Left ventricle myocardium inferior (tissue), 1 donor: ENCODE data around the gene PPM1H. TPM values are rescaled to one million over a fixed set of nuclear protein-coding genes. Genes with fewer than 3 reads are reported as not detected.

ENCODE experiments used
- DNase-seq: peaks from one replicate; pipeline ENCODE4 v3.0.0-alpha.2; 2020
- H3K27ac ChIP-seq: fragments of 200-600 bp; replicated peaks from 2 replicates; pipeline ENCODE4 v1.8.0; 2021
- H3K27me3 ChIP-seq: fragments of 200-600 bp; 2 replicates; pipeline ENCODE4 v1.8.0; 2021; ENCODE audit warnings: low read depth
- H3K36me3 ChIP-seq: fragments of 200-600 bp; 2 replicates; pipeline ENCODE4 v1.8.0; 2021
- H3K4me1 ChIP-seq: fragments of 200-600 bp; 2 replicates; pipeline ENCODE4 v1.8.0; 2021
- H3K4me3 ChIP-seq: fragments of 200-600 bp; 2 replicates; pipeline ENCODE4 v1.8.0; 2021; ENCODE audit warnings: mild to moderate bottlenecking, moderate library complexity
- H3K9me3 ChIP-seq: fragments of 200-600 bp; replicated peaks from 2 replicates; pipeline ENCODE4 v1.8.0; 2021
- CTCF ChIP-seq: fragments of 200-600 bp; IDR thresholded peaks from 2 replicates; pipeline ENCODE4 v1.8.0; 2021; ENCODE audit warnings: antibody characterized with exemption, mild to moderate bottlenecking, borderline replicate concordance
- intact Hi-C: fragments of 100-400 bp; cut with micrococcal nuclease; formaldehyde crosslinking; loops from one replicate; pipeline ENCODE4 v1.11.0; 2022
- total RNA-seq: library from RNA; stranded (reverse); fragmentation: NEBNext Ultra II Directional; extraction: Animal tissue kit (Norgen Biotek cat#: 25700); gene quantifications from one replicate; pipeline ENCODE4 v1.2.1, GENCODE V29; 2021
- donor health status: DM: no; HTN: yes; CAD: no; lungs with severe emphysema.

PPM1H gene
- total RNA-seq, 1 donor from 2014 or later, result 6.0 TPM

GRCh38 chr12:62840806-62841205 lies 94.1 kb downstream of the PPM1H start:
- Histone ChIP-seq H3K4me3 (no peak overlapping the region), H3K9me3 (no peaks in the 10 kb centered on the region), H3K27ac (no peak overlapping the region), H3K4me1 (peaks cover 39% of the 10 kb centered on the region), H3K36me3 (no peaks in the 10 kb centered on the region), H3K27me3 (no peaks in the 10 kb centered on the region)
- DNase-seq, result no peak
- TF ChIP-seq CTCF, result no peak
- intact Hi-C loops, result no loop called here

- no peak for TF ChIP-seq CTCF
- Histone ChIP-seq H3K27ac (no peak overlapping the region), H3K27me3 (no peaks in the 10 kb centered on the region), H3K4me1 (peaks cover 36% of the 10 kb centered on the region), H3K9me3 (no peaks in the 10 kb centered on the region), H3K36me3 (no peaks in the 10 kb centered on the region), H3K4me3 (no peak overlapping the region)
- DNase-seq, result no peak
- intact Hi-C loops, result no loop called here
Observed at GRCh38 chr12:62839869-62840660, 94.9 kb downstream of the PPM1H start.

GRCh38 chr12:62834971-62835547 lies 99.9 kb downstream of the PPM1H start:
- H3K27ac ChIP-seq, result peak overlapping the region; percentile 52
- peak overlapping the region; percentile 26 for H3K4me3 ChIP-seq
- TF ChIP-seq CTCF, result no peak
- no peaks in the 10 kb centered on the region for H3K36me3 ChIP-seq
- peaks cover 16% of the 10 kb centered on the region for H3K4me1 ChIP-seq
- intact Hi-C loops, result no loop called here
- H3K9me3 ChIP-seq, result no peaks in the 10 kb centered on the region
- no peaks in the 10 kb centered on the region for H3K27me3 ChIP-seq
- DNase-seq, result no peak

- no peaks in the 10 kb centered on the region for H3K9me3 ChIP-seq
- peaks cover 16% of the 10 kb centered on the region for H3K4me1 ChIP-seq
- DNase-seq, result peak; percentile 53
- H3K27ac ChIP-seq, result peak overlapping the region; percentile 52
- intact Hi-C loops, result no loop called here
- H3K4me3 ChIP-seq, result peak overlapping the region; percentile 26
- no peaks in the 10 kb centered on the region for H3K27me3 ChIP-seq
- no peak for TF ChIP-seq CTCF
- H3K36me3 ChIP-seq, result no peaks in the 10 kb centered on the region
Observed at GRCh38 chr12:62834406-62834805, 100.5 kb downstream of the PPM1H start.

GRCh38 chr12:62833634-62834033 lies 101.3 kb downstream of the PPM1H start:
- no peak overlapping the region for H3K27ac ChIP-seq
- no peak overlapping the region for H3K4me3 ChIP-seq
- no peaks in the 10 kb centered on the region for H3K27me3 ChIP-seq
- peaks cover 16% of the 10 kb centered on the region for H3K4me1 ChIP-seq
- H3K9me3 ChIP-seq, result no peaks in the 10 kb centered on the region
- intact Hi-C loops, result no loop called here
- TF ChIP-seq CTCF, result no peak
- no peaks in the 10 kb centered on the region for H3K36me3 ChIP-seq
- DNase-seq, result no peak
